Coronary artery (tissue), 2 donors: ENCODE data around the gene IQCK.

Experiments used
- DNase-seq: peaks from one replicate; pipeline ENCODE4 v3.0.0-alpha.2; 2017; ENCODE audit warnings: low spot score
- H3K27ac ChIP-seq, 2 donors: fragments of 200-600 bp; sonication (generic); one replicate each; pipeline ENCODE4 v1.5.1; 2016 to 2019
- H3K4me3 ChIP-seq: fragments of 200-600 bp; sonication (generic); 2 replicates; pipeline ENCODE4 v1.5.1; 2016; ENCODE audit warnings: mild to moderate bottlenecking, moderate library complexity
- CTCF ChIP-seq: fragments of 200-600 bp; sonication (generic); IDR thresholded peaks from one replicate; pipeline ENCODE4 v1.5.1; 2019; ENCODE audit warnings: antibody characterized with exemption

The IQCK gene

GRCh38 chr16:19859166-19859565, 141.1 kb downstream of the IQCK start:
- DNase-seq: no peak
- TF ChIP-seq CTCF: no peak
- H3K4me3 ChIP-seq: no peak overlapping the region
- no peak overlapping the region for H3K27ac ChIP-seq

GRCh38 chr16:19859603-19860002, 141.5 kb downstream of the IQCK start:
- no peak for DNase-seq
- Histone ChIP-seq H3K27ac (no peak overlapping the region), H3K4me3 (no peak overlapping the region)
- no peak for TF ChIP-seq CTCF

- no peak for DNase-seq
- Histone ChIP-seq H3K4me3 (no peak overlapping the region), H3K27ac (no peak overlapping the region)
- no peak for TF ChIP-seq CTCF
These were observed 142.3 kb downstream of the IQCK start for GRCh38 chr16:19860166-19861041.

- TF ChIP-seq CTCF: no peak
- no peak for DNase-seq
- H3K4me3 ChIP-seq: no peak overlapping the region
- H3K27ac ChIP-seq: no peak overlapping the region
These were observed 143.1 kb downstream of the IQCK start for GRCh38 chr16:19861133-19861532.

GRCh38 chr16:19861811-19862327, 143.8 kb downstream of the IQCK start:
- Histone ChIP-seq H3K4me3 (no peak overlapping the region), H3K27ac (no peak overlapping the region)
- no peak for DNase-seq
- TF ChIP-seq CTCF: no peak

GRCh38 chr16:19863990-19864389, 145.9 kb downstream of the IQCK start:
- H3K4me3 ChIP-seq: no peak overlapping the region
- DNase-seq: no peak
- no peak for TF ChIP-seq CTCF
- no peak overlapping the region for H3K27ac ChIP-seq

- no peak overlapping the region for H3K4me3 ChIP-seq
- no peak for DNase-seq
- TF ChIP-seq CTCF: no peak
- no peak overlapping the region for H3K27ac ChIP-seq
These were observed 146.5 kb downstream of the IQCK start for GRCh38 chr16:19864566-19864965.
